Lower lobe of right lung (tissue), 2 donors: Measurements from ENCODE around the gene IL15. TPM values are rescaled to one million over a fixed set of nuclear protein-coding genes. Genes with fewer than 3 reads are reported as not detected.

Source experiments
- ATAC-seq, 2 donors: fragments of 200-7000 bp; cut with Tn5 transposase; one replicate each; pipeline ENCODE4 v1.9.1; 2020 to 2022; ENCODE audit warnings: mild to moderate bottlenecking in 2 of 2, moderate library complexity in 2 of 2
- DNase-seq: peaks from one replicate; pipeline ENCODE4 v3.0.0-alpha.2; 2020
- H3K27ac ChIP-seq: fragments of 200-600 bp; one replicate; pipeline ENCODE4 v1.8.0; 2022
- H3K27me3 ChIP-seq: fragments of 200-600 bp; one replicate; pipeline ENCODE4 v1.8.0; 2022; ENCODE audit warnings: low read depth
- H3K36me3 ChIP-seq: fragments of 200-600 bp; one replicate; pipeline ENCODE4 v1.8.0; 2022; ENCODE audit warnings: mild to moderate bottlenecking
- H3K4me1 ChIP-seq: fragments of 200-600 bp; one replicate; pipeline ENCODE4 v1.8.0; 2022
- H3K4me3 ChIP-seq: fragments of 200-600 bp; one replicate; pipeline ENCODE4 v1.8.0; 2022; ENCODE audit warnings: mild to moderate bottlenecking
- H3K9me3 ChIP-seq: fragments of 200-600 bp; one replicate; pipeline ENCODE4 v1.8.0; 2022
- CTCF ChIP-seq: fragments of 200-600 bp; IDR thresholded peaks from one replicate; pipeline ENCODE4 v1.8.0; 2022; ENCODE audit warnings: antibody characterized with exemption, mild to moderate bottlenecking
- intact Hi-C: fragments of 100-400 bp; cut with DNase I; formaldehyde crosslinking; loops from one replicate; pipeline ENCODE4 v1.11.0; 2022
- total RNA-seq: library from RNA; stranded (reverse); fragmentation: NEBNext Ultra II Directional; extraction: Animal tissue kit (Norgen Biotek cat#: 25700); gene quantifications from one replicate; pipeline ENCODE4 v1.2.1, GENCODE V29; 2021
- donor health status: DM: no; HTN: yes; CAD: no; lungs with severe emphysema.

IL15 gene
- total RNA-seq, 1 donor from 2014 or later, result 9.7 TPM

GRCh38 chr4:141630854-141631253, 5.5 kb upstream of the IL15 start:
- Histone ChIP-seq H3K4me3 (no peak overlapping the region), H3K27me3 (no peaks in the 10 kb centered on the region), H3K9me3 (no peaks in the 10 kb centered on the region), H3K4me1 (peaks cover 3% of the 10 kb centered on the region), H3K27ac (no peak overlapping the region), H3K36me3 (no peaks in the 10 kb centered on the region)
- no peak for TF ChIP-seq CTCF
- ATAC-seq, result no peak
- no peak for DNase-seq
- intact Hi-C loops, result no loop called here

GRCh38 chr4:141635736-141636081, 674 bp upstream of the IL15 start:
- peak overlapping the region; percentile 84 for H3K4me3 ChIP-seq
- no peak for ATAC-seq
- no peaks in the 10 kb centered on the region for H3K27me3 ChIP-seq
- intact Hi-C loops, result no loop called here
- no peaks in the 10 kb centered on the region for H3K9me3 ChIP-seq
- no peaks in the 10 kb centered on the region for H3K36me3 ChIP-seq
- no peak for TF ChIP-seq CTCF
- peak overlapping the region; percentile 88 for H3K27ac ChIP-seq
- no peak for DNase-seq
- peaks cover 14% of the 10 kb centered on the region for H3K4me1 ChIP-seq

- Histone ChIP-seq H3K4me3 (peak overlapping the region; percentile 84), H3K27me3 (no peaks in the 10 kb centered on the region), H3K27ac (peak overlapping the region; percentile 88), H3K36me3 (no peaks in the 10 kb centered on the region), H3K9me3 (no peaks in the 10 kb centered on the region), H3K4me1 (peaks cover 14% of the 10 kb centered on the region)
- TF ChIP-seq CTCF, result no peak
- peak; percentile 90 to 93 for ATAC-seq
- intact Hi-C loops, result no loop called here
- peak; percentile 65 for DNase-seq
Observed at GRCh38 chr4:141636771-141637460, 533 bp downstream of the IL15 start.

- H3K36me3 ChIP-seq, result no peaks in the 10 kb centered on the region
- DNase-seq, result no peak
- no peaks in the 10 kb centered on the region for H3K9me3 ChIP-seq
- no peak overlapping the region for H3K27ac ChIP-seq
- peak overlapping the region; percentile 84 for H3K4me3 ChIP-seq
- intact Hi-C loops, result no loop called here
- peaks cover 21% of the 10 kb centered on the region for H3K4me1 ChIP-seq
- TF ChIP-seq CTCF, result no peak
- ATAC-seq, result no peak
- no peaks in the 10 kb centered on the region for H3K27me3 ChIP-seq
Observed at GRCh38 chr4:141637565-141637964, 1.2 kb downstream of the IL15 start.

- no peak for TF ChIP-seq CTCF
- peaks cover 24% of the 10 kb centered on the region for H3K4me1 ChIP-seq
- DNase-seq, result no peak
- no peak overlapping the region for H3K27ac ChIP-seq
- intact Hi-C loops, result no loop called here
- ATAC-seq, result no peak
- peak overlapping the region; percentile 84 for H3K4me3 ChIP-seq
- H3K36me3 ChIP-seq, result no peaks in the 10 kb centered on the region
- no peaks in the 10 kb centered on the region for H3K9me3 ChIP-seq
- no peaks in the 10 kb centered on the region for H3K27me3 ChIP-seq
Observed at GRCh38 chr4:141638230-141638629, 1.8 kb downstream of the IL15 start.
